NCI-H1092 treated with DMSO at 0.1 percent for 48 hours (cell line): Measurements from ENCODE around the gene COL25A1.

Experiments
- DNase-seq: peaks from one replicate; lab custom pipeline; 2025; lab: John Stamatoyannopoulos, UW

The COL25A1 gene

GRCh38 chr4:109291707-109292238 lies 10.7 kb downstream of the COL25A1 start:
- no peak for DNase-seq

GRCh38 chr4:109290918-109291317 lies 11.5 kb downstream of the COL25A1 start:
- no peak for DNase-seq

GRCh38 chr4:109278594-109279031 lies 23.8 kb downstream of the COL25A1 start:
- no peak for DNase-seq

- no peak for DNase-seq
Measured at GRCh38 chr4:109276482-109277095, 25.9 kb downstream of the COL25A1 start.

GRCh38 chr4:109275066-109275745 lies 27.3 kb downstream of the COL25A1 start:
- no peak for DNase-seq

GRCh38 chr4:109266891-109267290 lies 35.6 kb downstream of the COL25A1 start:
- DNase-seq, result no peak

GRCh38 chr4:109266236-109266635 lies 36.2 kb downstream of the COL25A1 start:
- no peak for DNase-seq

- DNase-seq, result no peak
Measured at GRCh38 chr4:109263721-109264120, 38.7 kb downstream of the COL25A1 start.

GRCh38 chr4:109256818-109257217 lies 45.6 kb downstream of the COL25A1 start:
- no peak for DNase-seq

- no peak for DNase-seq
Measured at GRCh38 chr4:109254845-109255244, 47.6 kb downstream of the COL25A1 start.

GRCh38 chr4:109251396-109251795 lies 51.1 kb downstream of the COL25A1 start:
- no peak for DNase-seq

GRCh38 chr4:109248322-109248900 lies 54.0 kb downstream of the COL25A1 start:
- no peak for DNase-seq

- DNase-seq, result no peak
Measured at GRCh38 chr4:109243871-109244270, 58.6 kb downstream of the COL25A1 start.

- DNase-seq, result no peak
Measured at GRCh38 chr4:109238746-109239145, 63.7 kb downstream of the COL25A1 start.

GRCh38 chr4:109235683-109236082 lies 66.8 kb downstream of the COL25A1 start:
- DNase-seq, result no peak

- no peak for DNase-seq
Measured at GRCh38 chr4:109234596-109234995, 67.9 kb downstream of the COL25A1 start.

GRCh38 chr4:109233570-109233969 lies 68.9 kb downstream of the COL25A1 start:
- no peak for DNase-seq

- DNase-seq, result no peak
Measured at GRCh38 chr4:109232681-109233080, 69.8 kb downstream of the COL25A1 start.

- DNase-seq, result no peak
Measured at GRCh38 chr4:109231331-109231730, 71.1 kb downstream of the COL25A1 start.

GRCh38 chr4:109229028-109229427 lies 73.4 kb downstream of the COL25A1 start:
- no peak for DNase-seq

GRCh38 chr4:109218288-109218687 lies 84.2 kb downstream of the COL25A1 start:
- no peak for DNase-seq

- no peak for DNase-seq
Measured at GRCh38 chr4:109216085-109216696, 86.3 kb downstream of the COL25A1 start.

- no peak for DNase-seq
Measured at GRCh38 chr4:109215506-109215905, 87.0 kb downstream of the COL25A1 start.
